ENCODE data around the gene ADGRL2.

ADGRL2 gene

GRCh38 chr1:81800695-81801650 lies at the start of gene ADGRL2:
TSS of gene ADGRL2 (plus strand) at chr1:81800934. CDS start at chr1:81836985, 36,051 bp downstream.
- DNase-seq (ENCODE audit: low read depth in 1 of 2, low spot score in 1 of 2): no peak

GRCh38 chr1:81752840-81753239 lies 47.9 kb upstream of the ADGRL2 start:
- DNase-seq (ENCODE audit: low read depth in 1 of 2, low spot score in 1 of 2): no peak

- no peak for DNase-seq (ENCODE audit: low read depth in 1 of 2, low spot score in 1 of 2)
These were observed 46.3 kb upstream of the ADGRL2 start for GRCh38 chr1:81754424-81754823.

- DNase-seq (ENCODE audit: low read depth in 1 of 2, low spot score in 1 of 2): no peak
These were observed 43.9 kb upstream of the ADGRL2 start for GRCh38 chr1:81756872-81757271.

GRCh38 chr1:81757398-81758020 lies 43.2 kb upstream of the ADGRL2 start:
- no peak for DNase-seq (ENCODE audit: low read depth in 1 of 2, low spot score in 1 of 2)

- no peak for DNase-seq (ENCODE audit: low read depth in 1 of 2, low spot score in 1 of 2)
These were observed 42.6 kb upstream of the ADGRL2 start for GRCh38 chr1:81758181-81758580.

- no peak for DNase-seq (ENCODE audit: low read depth in 1 of 2, low spot score in 1 of 2)
These were observed 40.1 kb upstream of the ADGRL2 start for GRCh38 chr1:81760477-81761097.

- DNase-seq (ENCODE audit: low read depth in 1 of 2, low spot score in 1 of 2): no peak
These were observed 25.2 kb upstream of the ADGRL2 start for GRCh38 chr1:81775510-81775909.

- DNase-seq (ENCODE audit: low read depth in 1 of 2, low spot score in 1 of 2): no peak
These were observed 19.9 kb upstream of the ADGRL2 start for GRCh38 chr1:81780705-81781454.

GRCh38 chr1:81781749-81782148 lies 19.0 kb upstream of the ADGRL2 start:
- no peak for DNase-seq (ENCODE audit: low read depth in 1 of 2, low spot score in 1 of 2)

GRCh38 chr1:81792184-81792583 lies 8.6 kb upstream of the ADGRL2 start:
- no peak for DNase-seq (ENCODE audit: low read depth in 1 of 2, low spot score in 1 of 2)

GRCh38 chr1:81797701-81798100 lies 3.0 kb upstream of the ADGRL2 start:
- DNase-seq (ENCODE audit: low read depth in 1 of 2, low spot score in 1 of 2): no peak

GRCh38 chr1:81799939-81800694 lies 617 bp upstream of the ADGRL2 start:
- DNase-seq (ENCODE audit: low read depth in 1 of 2, low spot score in 1 of 2): no peak

- DNase-seq (ENCODE audit: low read depth in 1 of 2, low spot score in 1 of 2): no peak
These were observed 1.1 kb downstream of the ADGRL2 start for GRCh38 chr1:81801651-81802456.

GRCh38 chr1:81802457-81802706 lies 1.6 kb downstream of the ADGRL2 start:
- no peak for DNase-seq (ENCODE audit: low read depth in 1 of 2, low spot score in 1 of 2)

- no peak for DNase-seq (ENCODE audit: low read depth in 1 of 2, low spot score in 1 of 2)
These were observed 2.1 kb downstream of the ADGRL2 start for GRCh38 chr1:81802707-81803430.

GRCh38 chr1:81803431-81804110 lies 2.8 kb downstream of the ADGRL2 start:
- no peak for DNase-seq (ENCODE audit: low read depth in 1 of 2, low spot score in 1 of 2)

- no peak for DNase-seq (ENCODE audit: low read depth in 1 of 2, low spot score in 1 of 2)
These were observed 3.6 kb downstream of the ADGRL2 start for GRCh38 chr1:81804312-81804711.
